Activated naive CD4-positive, alpha-beta T cell treated with anti-CD3 and anti-CD28 coated beads, Interleukin-2, amount 50 U/mL, for 24 hours (primary cell): ENCODE results near the gene FGF14.

Experiments
- H3K27ac Mint-ChIP-seq: one replicate; pipeline ENCODE4 v1.8.0; 2021; ENCODE audit warnings: mild to moderate bottlenecking, mixed read lengths
- H3K27me3 Mint-ChIP-seq: one replicate; pipeline ENCODE4 v1.8.0; 2021; ENCODE audit warnings: mixed read lengths
- H3K36me3 Mint-ChIP-seq: one replicate; pipeline ENCODE4 v1.8.0; 2021; ENCODE audit warnings: mixed read lengths
- H3K4me1 Mint-ChIP-seq: one replicate; pipeline ENCODE4 v1.8.0; 2021; ENCODE audit warnings: mixed read lengths
- H3K4me3 Mint-ChIP-seq: one replicate; pipeline ENCODE4 v1.8.0; 2021; ENCODE audit warnings: mild to moderate bottlenecking, mixed read lengths
- H3K9me3 Mint-ChIP-seq: one replicate; pipeline ENCODE4 v1.8.0; 2021; ENCODE audit warnings: mixed read lengths

FGF14 gene

GRCh38 chr13:102220681-102221228 lies 181.1 kb downstream of the FGF14 start:
- Mint-ChIP-seq H3K27ac (no peak overlapping the region), H3K4me1 (no peaks in the 10 kb centered on the region), H3K36me3 (no peaks in the 10 kb centered on the region), H3K27me3 (no peaks in the 10 kb centered on the region), H3K9me3 (no peaks in the 10 kb centered on the region), H3K4me3 (no peak overlapping the region)

- H3K36me3 Mint-ChIP-seq = no peaks in the 10 kb centered on the region
- H3K9me3 Mint-ChIP-seq = no peaks in the 10 kb centered on the region
- H3K27ac Mint-ChIP-seq = no peak overlapping the region
- H3K4me1 Mint-ChIP-seq = no peaks in the 10 kb centered on the region
- no peak overlapping the region for H3K4me3 Mint-ChIP-seq
- no peaks in the 10 kb centered on the region for H3K27me3 Mint-ChIP-seq
These were observed 186.9 kb downstream of the FGF14 start for GRCh38 chr13:102214956-102215355.

- Mint-ChIP-seq H3K4me1 (no peaks in the 10 kb centered on the region), H3K4me3 (no peak overlapping the region), H3K9me3 (no peaks in the 10 kb centered on the region), H3K27me3 (no peaks in the 10 kb centered on the region), H3K27ac (no peak overlapping the region), H3K36me3 (no peaks in the 10 kb centered on the region)
These were observed 189.1 kb downstream of the FGF14 start for GRCh38 chr13:102212729-102213128.

- no peak overlapping the region for H3K27ac Mint-ChIP-seq
- H3K4me1 Mint-ChIP-seq = no peaks in the 10 kb centered on the region
- no peak overlapping the region for H3K4me3 Mint-ChIP-seq
- H3K36me3 Mint-ChIP-seq = no peaks in the 10 kb centered on the region
- H3K27me3 Mint-ChIP-seq = no peaks in the 10 kb centered on the region
- H3K9me3 Mint-ChIP-seq = no peaks in the 10 kb centered on the region
These were observed 193.5 kb downstream of the FGF14 start for GRCh38 chr13:102208347-102208746.

- Mint-ChIP-seq H3K36me3 (no peaks in the 10 kb centered on the region), H3K4me3 (no peak overlapping the region), H3K27me3 (no peaks in the 10 kb centered on the region), H3K27ac (no peak overlapping the region), H3K4me1 (no peaks in the 10 kb centered on the region), H3K9me3 (no peaks in the 10 kb centered on the region)
These were observed 194.0 kb downstream of the FGF14 start for GRCh38 chr13:102207680-102208342.

- Mint-ChIP-seq H3K4me1 (no peaks in the 10 kb centered on the region), H3K27ac (no peak overlapping the region), H3K4me3 (no peak overlapping the region), H3K36me3 (no peaks in the 10 kb centered on the region), H3K9me3 (no peaks in the 10 kb centered on the region), H3K27me3 (peaks cover 1% of the 10 kb centered on the region)
These were observed 198.1 kb downstream of the FGF14 start for GRCh38 chr13:102203718-102204117.

GRCh38 chr13:102198418-102199311 lies 203.2 kb downstream of the FGF14 start:
- Mint-ChIP-seq H3K9me3 (no peaks in the 10 kb centered on the region), H3K27me3 (peaks cover 1% of the 10 kb centered on the region)

GRCh38 chr13:102197193-102197592 lies 204.7 kb downstream of the FGF14 start:
- Mint-ChIP-seq H3K36me3 (no peaks in the 10 kb centered on the region), H3K27me3 (peaks cover 5% of the 10 kb centered on the region), H3K4me3 (no peak overlapping the region), H3K27ac (no peak overlapping the region), H3K4me1 (no peaks in the 10 kb centered on the region), H3K9me3 (no peaks in the 10 kb centered on the region)

More at GRCh38 chr13:102198418-102199311, 203.2 kb downstream of the FGF14 start:
- no peaks in the 10 kb centered on the region for H3K4me1 Mint-ChIP-seq
- no peak overlapping the region for H3K27ac Mint-ChIP-seq
- H3K36me3 Mint-ChIP-seq = no peaks in the 10 kb centered on the region
- no peak overlapping the region for H3K4me3 Mint-ChIP-seq

- Mint-ChIP-seq H3K9me3 (no peaks in the 10 kb centered on the region), H3K4me1 (no peaks in the 10 kb centered on the region), H3K36me3 (no peaks in the 10 kb centered on the region), H3K27ac (no peak overlapping the region), H3K4me3 (no peak overlapping the region), H3K27me3 (peaks cover 7% of the 10 kb centered on the region)
These were observed 206.0 kb downstream of the FGF14 start for GRCh38 chr13:102195566-102196462.

- Mint-ChIP-seq H3K9me3 (peaks cover 6% of the 10 kb centered on the region), H3K4me3 (no peak overlapping the region), H3K27ac (no peak overlapping the region), H3K36me3 (no peaks in the 10 kb centered on the region), H3K27me3 (peaks cover 7% of the 10 kb centered on the region), H3K4me1 (no peaks in the 10 kb centered on the region)
These were observed 209.0 kb downstream of the FGF14 start for GRCh38 chr13:102192858-102193257.

- no peak overlapping the region for H3K4me3 Mint-ChIP-seq
These were observed 209.8 kb downstream of the FGF14 start for GRCh38 chr13:102191951-102192502.

GRCh38 chr13:102190930-102191329 lies 210.9 kb downstream of the FGF14 start:
- Mint-ChIP-seq H3K4me1 (no peaks in the 10 kb centered on the region), H3K27ac (no peak overlapping the region), H3K27me3 (peaks cover 7% of the 10 kb centered on the region), H3K4me3 (no peak overlapping the region), H3K9me3 (peaks cover 6% of the 10 kb centered on the region), H3K36me3 (no peaks in the 10 kb centered on the region)

More at GRCh38 chr13:102191951-102192502, 209.8 kb downstream of the FGF14 start:
- peaks cover 6% of the 10 kb centered on the region for H3K9me3 Mint-ChIP-seq
- H3K27me3 Mint-ChIP-seq = peaks cover 7% of the 10 kb centered on the region
- no peaks in the 10 kb centered on the region for H3K4me1 Mint-ChIP-seq
- H3K27ac Mint-ChIP-seq = no peak overlapping the region
- no peaks in the 10 kb centered on the region for H3K36me3 Mint-ChIP-seq

GRCh38 chr13:102187313-102187712 lies 214.5 kb downstream of the FGF14 start:
- Mint-ChIP-seq H3K27me3 (peaks cover 7% of the 10 kb centered on the region), H3K27ac (no peak overlapping the region), H3K4me3 (no peak overlapping the region), H3K9me3 (peaks cover 6% of the 10 kb centered on the region), H3K4me1 (no peaks in the 10 kb centered on the region), H3K36me3 (no peaks in the 10 kb centered on the region)

- no peaks in the 10 kb centered on the region for H3K4me1 Mint-ChIP-seq
- H3K9me3 Mint-ChIP-seq = peaks cover 6% of the 10 kb centered on the region
- H3K27ac Mint-ChIP-seq = no peak overlapping the region
- no peak overlapping the region for H3K4me3 Mint-ChIP-seq
- H3K36me3 Mint-ChIP-seq = no peaks in the 10 kb centered on the region
- H3K27me3 Mint-ChIP-seq = peaks cover 6% of the 10 kb centered on the region
These were observed 216.4 kb downstream of the FGF14 start for GRCh38 chr13:102185375-102185984.
